ENCODE data around the gene KCNJ5. TPM values are rescaled to one million over a fixed set of nuclear protein-coding genes. Genes with fewer than 3 reads are reported as not detected.
A peak's percentile ranks its signal among the peaks of the same experiment; 100 is the strongest.

KCNJ5 gene
- total RNA-seq, 2 donors from 2014 or later, result 3.5 to 6.9 TPM

DNA sequence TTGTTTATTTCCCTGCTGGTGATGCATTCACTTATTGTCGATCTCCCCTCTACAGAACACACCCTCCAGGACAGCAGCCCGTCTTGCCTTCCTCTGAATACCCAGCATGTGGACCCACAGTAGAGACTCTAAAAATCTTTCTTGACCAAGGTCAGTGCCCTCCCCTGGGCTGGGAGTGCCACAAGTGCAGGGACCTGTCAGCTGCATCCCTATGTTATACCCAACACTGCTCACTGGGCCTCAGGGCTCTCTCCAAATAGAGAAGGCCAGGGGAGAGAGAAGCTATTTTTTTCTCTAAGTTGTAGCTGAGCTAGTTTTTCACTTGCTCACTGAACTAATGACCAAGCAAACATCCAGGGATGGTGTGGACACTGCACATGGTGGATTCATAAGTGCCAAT lies 33.8 kb upstream of the KCNJ5 start:
- DNase-seq (ENCODE audit: low spot score), result no peak
- Histone ChIP-seq H3K27ac (no peak overlapping the region), H3K4me3 (no peak overlapping the region), H3K9me3 (no peaks in the 10 kb centered on the region), H3K4me1 (ENCODE audit: control insufficient read depth in 1 of 2, low read depth in 2 of 2) (no peaks in the 10 kb centered on the region), H3K36me3 (no peaks in the 10 kb centered on the region), H3K27me3 (replicated peaks; ENCODE audit: insufficient read depth) (no peaks in the 10 kb centered on the region)
- TF ChIP-seq CTCF (IDR thresholded peaks at IDR 0.05), result no peak
- ATAC-seq (ENCODE audit: insufficient number of reproducible peaks, low FRiP score, low read depth), result no peak

GRCh38 chr11:128859563-128860441 lies 31.4 kb upstream of the KCNJ5 start:
- Histone ChIP-seq H3K9me3 (no peaks in the 10 kb centered on the region), H3K36me3 (no peaks in the 10 kb centered on the region), H3K4me3 (no peak overlapping the region), H3K27ac (no peak overlapping the region), H3K4me1 (ENCODE audit: control insufficient read depth in 1 of 2, low read depth in 2 of 2) (no peaks in the 10 kb centered on the region), H3K27me3 (replicated peaks; ENCODE audit: insufficient read depth) (no peaks in the 10 kb centered on the region)
- DNase-seq (ENCODE audit: low spot score) (peak; percentile 19), ATAC-seq (ENCODE audit: insufficient number of reproducible peaks, low FRiP score, low read depth) (no peak)
- TF ChIP-seq CTCF (IDR thresholded peaks at IDR 0.05), result peak; percentile 92

GRCh38 chr11:128860571-128861361 lies 30.4 kb upstream of the KCNJ5 start:
- TF ChIP-seq CTCF (IDR thresholded peaks at IDR 0.05), result no peak
- no peak for ATAC-seq (ENCODE audit: insufficient number of reproducible peaks, low FRiP score, low read depth)
- H3K27ac ChIP-seq, result no peak overlapping the region
- no peaks in the 10 kb centered on the region for H3K4me1 ChIP-seq (ENCODE audit: control insufficient read depth in 1 of 2, low read depth in 2 of 2)
- DNase-seq (ENCODE audit: low spot score), result no peak
- no peak overlapping the region for H3K4me3 ChIP-seq
- no peaks in the 10 kb centered on the region for H3K27me3 ChIP-seq (replicated peaks; ENCODE audit: insufficient read depth)
- H3K9me3 ChIP-seq, result no peaks in the 10 kb centered on the region
- H3K36me3 ChIP-seq, result no peaks in the 10 kb centered on the region

DNA sequence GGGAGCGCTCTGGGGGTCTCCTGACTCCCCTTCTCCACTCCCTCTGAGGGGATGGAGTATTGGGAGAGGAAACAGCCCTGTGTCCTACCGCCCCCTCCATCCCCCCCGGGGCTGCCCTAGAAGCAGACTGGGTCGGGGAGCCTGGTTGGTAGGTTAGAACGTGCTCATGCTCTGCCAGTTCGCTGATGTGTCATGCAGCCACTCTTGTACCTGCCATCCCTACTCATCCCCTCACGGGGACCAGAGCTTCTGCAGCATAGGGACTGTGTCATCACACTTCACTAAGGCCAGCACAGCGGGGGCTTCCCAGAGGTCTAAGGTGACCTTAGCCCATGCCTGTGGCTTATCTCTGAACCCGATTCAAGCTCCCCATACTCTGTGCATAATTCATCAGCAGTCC lies 28.8 kb upstream of the KCNJ5 start:
- ATAC-seq (ENCODE audit: insufficient number of reproducible peaks, low FRiP score, low read depth) (no peak), DNase-seq (ENCODE audit: low spot score) (no peak)
- no peaks in the 10 kb centered on the region for H3K36me3 ChIP-seq
- H3K27ac ChIP-seq, result no peak overlapping the region
- H3K4me3 ChIP-seq, result no peak overlapping the region
- H3K9me3 ChIP-seq, result no peaks in the 10 kb centered on the region
- no peaks in the 10 kb centered on the region for H3K27me3 ChIP-seq (replicated peaks; ENCODE audit: insufficient read depth)
- H3K4me1 ChIP-seq (ENCODE audit: control insufficient read depth in 1 of 2, low read depth in 2 of 2), result no peaks in the 10 kb centered on the region
- TF ChIP-seq CTCF (IDR thresholded peaks at IDR 0.05), result no peak

DNA sequence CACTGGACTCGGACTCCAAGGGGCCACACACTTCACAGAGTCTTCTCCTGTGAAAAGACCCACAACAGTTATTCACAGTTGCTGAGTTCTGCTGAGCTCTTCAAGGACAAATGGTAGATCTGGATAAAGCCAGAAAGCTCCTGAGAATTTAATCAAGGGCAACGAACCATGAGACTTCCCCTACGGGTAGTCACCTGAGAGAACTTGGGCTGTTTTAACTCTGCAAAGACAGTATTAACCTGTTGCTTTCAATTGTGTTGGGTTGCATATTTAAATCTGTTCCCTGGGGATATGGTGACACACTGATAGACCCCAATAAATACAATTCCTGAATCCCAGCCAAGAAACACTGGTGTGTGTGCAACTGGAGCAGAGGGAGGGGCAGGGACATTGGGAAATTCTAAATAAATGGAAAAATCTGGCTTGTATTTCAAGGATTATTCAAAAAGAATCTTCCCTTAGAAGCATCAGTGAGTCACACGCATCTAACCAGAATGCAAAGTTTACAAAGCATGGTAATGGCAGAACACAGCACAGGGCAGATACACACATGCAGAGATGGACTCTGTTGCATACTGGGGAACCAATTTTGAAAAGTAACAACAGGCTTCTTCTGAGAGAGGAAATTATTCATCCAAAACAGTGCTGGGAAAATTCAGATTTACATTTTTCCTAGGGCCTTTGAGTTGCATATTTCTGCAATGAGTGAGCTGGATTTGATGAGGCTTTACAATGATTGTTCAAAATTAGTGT lies 28.1 kb upstream of the KCNJ5 start:
- no peak for TF ChIP-seq CTCF (IDR thresholded peaks at IDR 0.05)
- Histone ChIP-seq H3K4me3 (no peak overlapping the region), H3K9me3 (no peaks in the 10 kb centered on the region), H3K27me3 (replicated peaks; ENCODE audit: insufficient read depth) (no peaks in the 10 kb centered on the region), H3K27ac (no peak overlapping the region), H3K36me3 (no peaks in the 10 kb centered on the region), H3K4me1 (ENCODE audit: control insufficient read depth in 1 of 2, low read depth in 2 of 2) (no peaks in the 10 kb centered on the region)
- DNase-seq (ENCODE audit: low spot score) (no peak), ATAC-seq (ENCODE audit: insufficient number of reproducible peaks, low FRiP score, low read depth) (no peak)

All from thoracic aorta (tissue), 2 donors.